Measurements from ENCODE around the gene PPP1R13L. TPM values are rescaled to one million over a fixed set of nuclear protein-coding genes. Genes with fewer than 3 reads are reported as not detected.

PPP1R13L gene
- total RNA-seq, 1 donor, result 6.9 TPM

- no peaks in the 10 kb centered on the region for H3K27me3 ChIP-seq (ENCODE audit: insufficient read depth, low read length)
- H3K4me1 ChIP-seq (ENCODE audit: insufficient read depth, low read length), result peaks cover 24% of the 10 kb centered on the region
- TF ChIP-seq CTCF (IDR thresholded peaks at IDR 0.05; ENCODE audit: extremely low read depth, low read depth, low read length), result no peak
- H2AFZ ChIP-seq (ENCODE audit: low read length), result peak within 1 kb of the TSS; percentile 58
- peak; percentile 97 for DNase-seq (ENCODE audit: insufficient read length, low spot score, missing footprints)
- peak within 1 kb of the TSS; percentile 88 for H3K4me3 ChIP-seq (ENCODE audit: insufficient read depth, low read length)
- peaks cover 16% of the 10 kb centered on the region for H3K79me2 ChIP-seq (ENCODE audit: insufficient read depth, low read length)
- H3K36me3 ChIP-seq (ENCODE audit: insufficient read depth, low read length), result peaks cover 16% of the 10 kb centered on the region
- peak within 1 kb of the TSS; percentile 83 for H3K4me2 ChIP-seq (ENCODE audit: insufficient read depth, low read length)
- H3K9me3 ChIP-seq (ENCODE audit: low read depth, low read length), result no peaks in the 10 kb centered on the region
- no peaks in the 10 kb centered on the region for H4K20me1 ChIP-seq (ENCODE audit: insufficient read depth, low read length)
- peak within 1 kb of the TSS; percentile 98 for H3K27ac ChIP-seq (ENCODE audit: low read depth, low read length)
Observed at GRCh38 chr19:45406226-45407090, 1.6 kb upstream of the PPP1R13L start, which contains the start of gene POLR1G. TSS of gene POLR1G (plus strand) at chr19:45406644. CDS start at chr19:45406697, 53 bp downstream.

- no peaks in the 10 kb centered on the region for H3K27me3 ChIP-seq (ENCODE audit: insufficient read depth, low read length)
- peak overlapping the region; percentile 88 for H3K4me3 ChIP-seq (ENCODE audit: insufficient read depth, low read length)
- H3K36me3 ChIP-seq (ENCODE audit: insufficient read depth, low read length), result peaks cover 11% of the 10 kb centered on the region
- TF ChIP-seq CTCF (IDR thresholded peaks at IDR 0.05; ENCODE audit: extremely low read depth, low read depth, low read length), result no peak
- H4K20me1 ChIP-seq (ENCODE audit: insufficient read depth, low read length), result no peaks in the 10 kb centered on the region
- H2AFZ ChIP-seq (ENCODE audit: low read length), result peak overlapping the region; percentile 58
- DNase-seq (ENCODE audit: insufficient read length, low spot score, missing footprints), result peak; percentile 98
- H3K9me3 ChIP-seq (ENCODE audit: low read depth, low read length), result no peaks in the 10 kb centered on the region
- peaks cover 24% of the 10 kb centered on the region for H3K4me1 ChIP-seq (ENCODE audit: insufficient read depth, low read length)
- peak overlapping the region; percentile 98 for H3K27ac ChIP-seq (ENCODE audit: low read depth, low read length)
- H3K79me2 ChIP-seq (ENCODE audit: insufficient read depth, low read length), result peaks cover 16% of the 10 kb centered on the region
- peak overlapping the region; percentile 83 for H3K4me2 ChIP-seq (ENCODE audit: insufficient read depth, low read length)
Observed at GRCh38 chr19:45405435-45406225, 761 bp upstream of the PPP1R13L start.

GRCh38 chr19:45403781-45404556 lies 900 bp downstream of the PPP1R13L start:
- peak; percentile 73 for DNase-seq (ENCODE audit: insufficient read length, low spot score, missing footprints)
- Histone ChIP-seq H2AFZ (ENCODE audit: low read length) (no peak overlapping the region), H4K20me1 (ENCODE audit: insufficient read depth, low read length) (no peaks in the 10 kb centered on the region), H3K4me2 (ENCODE audit: insufficient read depth, low read length) (peak overlapping the region; percentile 83), H3K9me3 (ENCODE audit: low read depth, low read length) (no peaks in the 10 kb centered on the region), H3K27ac (ENCODE audit: low read depth, low read length) (no peak overlapping the region), H3K4me1 (ENCODE audit: insufficient read depth, low read length) (peaks cover 24% of the 10 kb centered on the region), H3K27me3 (ENCODE audit: insufficient read depth, low read length) (no peaks in the 10 kb centered on the region), H3K79me2 (ENCODE audit: insufficient read depth, low read length) (peaks cover 16% of the 10 kb centered on the region), H3K36me3 (ENCODE audit: insufficient read depth, low read length) (peaks cover 8% of the 10 kb centered on the region), H3K4me3 (ENCODE audit: insufficient read depth, low read length) (peak overlapping the region; percentile 88)
- peak; percentile 33 for TF ChIP-seq CTCF (IDR thresholded peaks at IDR 0.05; ENCODE audit: extremely low read depth, low read depth, low read length)
